DMS153 (cell line): ENCODE measurements around the gene CARD14.

Experiments used
- DNase-seq: peaks from one replicate; lab custom pipeline; 2025; lab: John Stamatoyannopoulos, UW

CARD14 gene

GRCh38 chr17:80169784-80170500 lies at the start of gene CARD14:
TSS of gene CARD14 (plus strand) at chr17:80170030. CDS start at chr17:80181439, 11,409 bp downstream.
- DNase-seq, result peak; percentile 45

DNA sequence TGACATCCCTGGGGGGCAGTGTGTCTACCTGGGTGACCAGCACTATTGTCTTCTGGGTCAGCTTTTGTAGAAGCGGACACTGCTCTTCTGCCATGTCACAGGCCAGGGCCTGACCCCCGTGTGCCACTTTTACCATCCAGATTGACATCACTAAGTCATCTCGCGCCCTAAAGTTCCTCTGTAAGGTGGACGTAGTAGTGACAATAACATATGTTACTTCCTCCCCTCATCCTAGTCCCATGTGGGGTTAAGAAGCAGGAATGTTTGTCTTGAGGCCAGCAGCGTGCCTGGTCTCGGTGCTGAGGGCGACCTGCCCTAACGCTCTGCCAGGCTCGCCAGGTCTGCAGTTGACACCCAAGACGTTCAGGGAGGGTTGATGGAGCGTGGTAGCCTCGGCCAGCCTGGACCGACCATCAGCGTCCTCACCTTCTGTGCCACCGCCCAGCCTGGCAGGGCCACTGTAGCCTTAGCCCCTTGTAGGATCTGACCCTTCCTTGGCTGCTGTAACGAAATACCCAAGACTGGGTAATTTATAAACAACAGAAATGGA lies 47.7 kb upstream of the CARD14 start:
- DNase-seq, result no peak

- DNase-seq, result no peak
Observed at GRCh38 chr17:80122926-80123505, 46.8 kb upstream of the CARD14 start.

GRCh38 chr17:80123791-80124190 lies 46.0 kb upstream of the CARD14 start:
- no peak for DNase-seq

GRCh38 chr17:80124351-80124981 lies 45.4 kb upstream of the CARD14 start:
- DNase-seq, result peak; percentile 41

- no peak for DNase-seq
Observed at GRCh38 chr17:80125656-80126448, 44.0 kb upstream of the CARD14 start.

- no peak for DNase-seq
Observed at GRCh38 chr17:80126449-80126715, 43.4 kb upstream of the CARD14 start.

- peak; percentile 17 for DNase-seq
Observed at GRCh38 chr17:80129006-80129565, 40.7 kb upstream of the CARD14 start.

DNA sequence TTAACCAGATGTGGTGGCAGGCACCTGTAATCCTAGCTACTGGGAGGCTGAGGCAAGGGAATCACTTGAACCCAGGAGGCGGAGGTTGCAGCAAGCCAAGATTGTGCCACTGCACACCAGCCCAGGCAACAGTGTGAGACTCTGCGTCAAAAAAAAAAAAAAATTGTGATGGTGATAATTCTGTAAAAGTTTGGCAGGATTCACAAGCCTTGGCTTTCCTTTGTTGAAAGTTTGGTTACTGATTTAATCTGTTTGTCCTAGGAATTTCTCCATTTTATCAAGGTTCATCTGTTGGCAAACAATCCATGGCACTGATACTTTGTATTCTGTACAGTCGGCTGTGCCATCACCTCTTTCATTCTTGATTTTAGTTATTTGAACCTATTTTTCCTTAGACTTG lies 38.8 kb upstream of the CARD14 start:
- DNase-seq, result no peak

DNA sequence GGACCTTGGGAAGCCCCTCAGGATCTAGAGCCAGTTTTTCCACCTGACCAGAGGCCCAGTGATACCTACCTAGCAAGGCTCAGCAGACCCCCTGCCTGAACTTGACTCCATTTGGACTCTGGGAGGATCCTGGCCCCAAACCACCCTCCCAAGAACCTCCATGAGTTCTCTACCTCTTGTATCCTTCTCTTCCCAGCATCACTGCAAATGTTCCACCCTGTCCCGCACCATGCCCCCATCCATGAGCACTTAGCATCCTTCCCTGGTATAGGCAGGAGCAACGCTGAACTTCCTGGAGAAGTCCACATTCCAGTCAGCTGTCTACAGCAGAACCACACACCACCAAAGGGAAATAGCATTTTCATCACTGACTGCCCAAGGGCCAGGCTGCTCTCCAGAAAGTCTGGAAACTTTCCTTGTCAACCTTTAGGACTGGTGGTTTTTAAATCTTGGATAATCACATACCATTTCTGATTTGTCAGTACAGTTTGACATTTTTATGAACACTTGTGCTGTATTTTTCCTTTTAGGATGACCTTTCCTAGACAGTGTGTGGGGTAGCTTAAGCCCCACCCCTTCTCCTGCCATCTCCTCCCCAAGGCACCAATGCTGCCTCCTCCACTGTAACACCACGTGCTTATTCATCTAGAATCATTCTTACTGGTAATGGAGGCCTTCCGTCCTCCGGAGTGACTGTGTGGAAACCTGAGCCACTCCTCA lies 36.8 kb upstream of the CARD14 start:
- DNase-seq, result no peak

GRCh38 chr17:80133626-80133970 lies 36.2 kb upstream of the CARD14 start:
- no peak for DNase-seq

DNA sequence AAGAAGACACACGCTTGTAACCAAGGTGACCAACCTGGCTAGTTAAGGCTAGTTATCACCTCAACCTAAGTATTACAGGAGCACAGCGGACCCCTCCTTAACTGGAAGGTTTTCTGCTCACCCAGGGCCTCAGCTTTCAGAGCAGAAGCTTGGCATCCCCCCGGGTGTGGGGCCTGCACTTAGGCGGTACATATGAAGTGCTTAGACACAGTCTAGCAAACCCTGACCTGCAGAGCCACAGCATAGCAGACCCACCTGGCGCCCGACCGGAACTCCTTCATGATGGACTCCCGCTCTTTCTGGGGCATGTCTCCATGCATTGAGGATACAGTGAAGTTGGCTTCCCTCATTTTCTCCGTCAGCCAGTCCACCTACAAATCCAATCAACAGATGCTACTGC lies 32.7 kb upstream of the CARD14 start:
- no peak for DNase-seq

- DNase-seq, result no peak
Observed at GRCh38 chr17:80138856-80139426, 30.9 kb upstream of the CARD14 start.

GRCh38 chr17:80141463-80142165 lies 28.2 kb upstream of the CARD14 start:
- no peak for DNase-seq

DNA sequence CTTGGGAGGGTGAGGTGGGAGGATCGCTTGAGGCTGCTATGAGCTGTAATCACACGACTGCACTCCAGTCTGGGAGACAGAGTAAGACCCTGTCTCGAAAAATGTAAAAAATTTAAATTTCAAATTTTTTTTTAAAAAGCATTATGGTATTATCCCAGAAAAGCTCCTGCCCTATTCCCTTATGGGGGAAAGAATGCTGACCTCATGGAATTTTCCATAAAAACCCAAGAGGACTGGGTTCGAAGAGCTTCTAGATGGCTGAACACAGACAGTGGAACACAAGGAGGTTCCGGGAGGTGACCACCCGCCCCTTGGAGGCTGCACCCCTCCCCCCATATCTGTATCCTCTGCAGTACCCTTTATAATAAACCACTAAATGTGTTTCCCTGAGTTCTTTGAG lies 26.9 kb upstream of the CARD14 start:
- no peak for DNase-seq

DNA sequence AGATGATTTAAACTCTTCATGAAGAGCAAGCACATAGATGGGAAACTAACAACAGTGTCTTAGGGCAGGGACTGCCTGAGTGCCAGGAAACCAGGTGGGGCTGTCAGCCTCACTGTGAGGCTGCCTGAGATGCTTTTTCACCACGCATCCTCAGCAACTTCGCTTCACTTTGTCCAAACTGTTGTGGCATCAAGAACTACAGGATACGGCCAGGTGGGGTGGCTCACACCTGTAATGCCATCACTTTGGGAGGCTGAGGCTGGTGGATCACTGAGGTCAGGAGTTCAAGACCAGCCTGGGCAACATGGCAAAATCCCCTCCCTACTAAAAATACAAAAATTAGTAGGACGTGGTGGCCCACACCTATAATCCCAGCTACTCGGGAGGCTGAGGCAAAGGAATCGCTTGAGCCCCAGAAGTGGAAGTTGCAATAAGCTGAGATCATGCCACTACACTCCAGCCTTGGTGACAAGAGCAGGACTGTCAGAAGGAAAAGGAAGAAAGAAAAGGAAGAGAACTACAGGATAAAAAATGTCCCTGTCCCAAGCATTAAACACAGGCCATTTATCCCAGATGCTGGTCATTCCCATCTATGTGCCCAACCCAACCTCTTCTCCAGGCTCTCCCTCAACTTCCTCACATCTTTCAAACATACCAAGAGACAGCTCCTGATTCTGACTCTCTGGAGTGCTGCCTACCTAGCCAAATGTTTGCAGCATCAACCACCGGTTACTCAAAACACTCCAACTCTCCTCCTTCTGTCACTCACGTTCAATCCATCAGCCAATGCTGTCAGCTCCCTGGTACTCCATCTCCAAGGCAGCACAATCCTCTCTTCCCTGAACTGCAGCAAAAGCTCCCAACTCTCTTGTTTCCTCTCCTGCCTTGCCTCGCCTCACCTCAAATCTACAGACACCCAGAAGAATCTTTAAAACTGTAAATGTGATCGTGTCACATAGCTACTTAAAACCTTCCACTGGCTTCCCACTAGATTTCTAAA lies 24.5 kb upstream of the CARD14 start:
- DNase-seq, result no peak

- no peak for DNase-seq
Observed at GRCh38 chr17:80146121-80147034, 23.5 kb upstream of the CARD14 start.
